ENCODE results near the gene ACAP2.
"Not testable (repeated sequence)": the region's sequence is repeated elsewhere in the genome, so short reads cannot be mapped to it uniquely, and the experiment has no call there.

ACAP2 gene

DNA sequence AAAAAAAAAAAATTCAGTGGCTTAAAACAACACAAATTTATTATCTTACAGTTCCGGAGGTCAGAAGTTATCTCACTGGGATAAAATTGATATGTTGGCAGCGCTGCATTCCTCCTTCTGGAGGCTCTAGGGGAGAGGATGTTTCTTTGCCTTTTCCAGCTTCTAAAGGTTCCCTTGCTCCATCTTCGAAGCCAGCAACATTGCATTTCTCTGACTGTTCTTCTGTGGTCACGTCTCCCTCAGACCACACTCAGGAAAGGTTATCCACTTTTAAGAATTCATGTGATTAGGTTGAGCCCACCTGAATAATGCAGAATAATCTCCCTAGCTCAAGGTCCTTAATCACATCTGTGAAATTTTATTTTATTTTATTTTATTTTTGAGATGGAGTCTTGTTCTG is 23.4 kb upstream of the ACAP2 start:
- DNase-seq = peak; percentile 7
- H3K4me3 ChIP-seq (ENCODE audit: low read depth, low read length) = no peak overlapping the region
- in situ Hi-C loops (cut with HindIII; ENCODE audit: low pct_ligation_motif_present, low sequenced_read_pairs) = no loop called here
- no peaks in the 10 kb centered on the region for H3K36me3 ChIP-seq (replicated peaks)
- no peak for TF ChIP-seq CTCF (IDR thresholded peaks at IDR 0.05; ENCODE audit: low read depth, low read length, missing control alignments)
- no peak overlapping the region for H3K27ac ChIP-seq
- no peaks in the 10 kb centered on the region for H3K27me3 ChIP-seq (replicated peaks)

DNA sequence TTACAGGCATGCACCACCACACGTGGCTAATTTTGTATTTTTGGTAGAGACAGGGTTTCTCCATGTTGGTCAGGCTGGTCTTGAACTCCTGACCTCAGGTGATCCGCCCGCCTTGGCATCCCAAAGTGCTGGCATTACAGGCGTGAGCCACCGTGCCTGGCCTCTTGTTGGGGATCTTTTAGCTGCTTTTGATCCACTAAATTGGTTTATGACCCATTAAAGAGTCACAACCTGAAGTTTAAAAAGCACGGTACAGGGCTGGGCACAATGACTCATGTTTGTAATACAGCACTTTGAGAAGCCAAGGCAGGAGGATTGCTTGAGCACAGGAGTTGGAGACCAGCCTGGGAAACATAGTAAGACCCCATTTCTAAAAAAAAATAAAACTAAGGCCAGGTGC is 20.1 kb upstream of the ACAP2 start:
- H3K36me3 ChIP-seq (replicated peaks); H3K27me3 ChIP-seq (replicated peaks); H3K27ac ChIP-seq; H3K4me3 ChIP-seq (ENCODE audit: low read depth, low read length); in situ Hi-C loops (cut with HindIII; ENCODE audit: low pct_ligation_motif_present, low sequenced_read_pairs); DNase-seq: not testable (repeated sequence)

DNA sequence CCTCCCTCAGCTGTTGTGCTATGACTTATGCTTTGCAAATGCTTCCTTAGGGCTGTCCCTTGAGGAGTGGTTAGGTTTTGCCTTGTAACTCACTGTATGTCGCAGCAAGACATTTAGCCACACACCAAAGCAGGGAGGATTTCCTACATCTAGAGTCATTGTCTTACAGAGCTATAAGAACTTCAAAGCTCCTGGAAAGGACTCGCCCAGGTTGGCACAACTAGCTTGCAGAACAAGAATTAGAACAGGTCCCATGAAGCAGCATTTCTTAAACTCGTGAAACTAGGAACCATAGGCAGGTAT is 19.4 kb upstream of the ACAP2 start:
- no peak for DNase-seq
- H3K27ac ChIP-seq = no peak overlapping the region
- in situ Hi-C loops (cut with HindIII; ENCODE audit: low pct_ligation_motif_present, low sequenced_read_pairs) = no loop called here
- no peaks in the 10 kb centered on the region for H3K27me3 ChIP-seq (replicated peaks)
- no peak overlapping the region for H3K4me3 ChIP-seq (ENCODE audit: low read depth, low read length)
- H3K36me3 ChIP-seq (replicated peaks) = no peaks in the 10 kb centered on the region
- no peak for TF ChIP-seq CTCF (IDR thresholded peaks at IDR 0.05; ENCODE audit: low read depth, low read length, missing control alignments)

DNA sequence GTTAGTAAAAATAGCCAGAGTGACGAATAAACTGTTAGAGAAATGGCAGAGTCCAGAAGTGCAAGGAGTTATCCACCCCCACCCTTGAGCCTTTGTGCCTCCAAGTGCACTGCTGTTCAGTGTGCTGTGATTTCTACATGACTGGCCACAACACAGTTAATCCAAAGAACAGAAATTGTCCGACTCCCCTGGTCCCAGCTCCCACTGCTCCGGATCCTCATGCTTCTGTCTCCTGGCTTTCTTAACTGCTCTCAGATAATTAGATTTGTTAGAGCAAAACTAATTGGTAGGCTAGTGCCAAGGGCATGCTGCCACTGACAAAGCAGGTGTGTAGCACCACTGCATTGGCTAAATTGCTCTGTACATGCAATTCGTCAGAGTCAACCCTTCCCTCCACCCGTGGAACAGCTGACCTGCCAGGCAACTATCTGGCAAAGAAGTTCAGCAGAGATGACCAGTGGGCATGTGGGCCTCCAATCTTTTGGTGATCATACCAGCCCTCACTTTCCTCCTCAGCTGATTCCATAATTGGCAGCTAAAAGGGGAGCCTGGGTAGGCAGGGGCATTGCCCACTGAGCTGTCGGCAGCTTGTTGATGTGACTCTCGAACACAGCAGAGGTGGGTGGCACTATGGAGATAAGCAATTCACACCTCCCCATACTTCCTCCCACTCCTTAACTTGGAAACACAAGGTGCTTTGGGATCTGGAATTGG is 18.9 kb upstream of the ACAP2 start:
- no peaks in the 10 kb centered on the region for H3K36me3 ChIP-seq (replicated peaks)
- TF ChIP-seq CTCF (IDR thresholded peaks at IDR 0.05; ENCODE audit: low read depth, low read length, missing control alignments) = no peak
- H3K4me3 ChIP-seq (ENCODE audit: low read depth, low read length) = no peak overlapping the region
- in situ Hi-C loops (cut with HindIII; ENCODE audit: low pct_ligation_motif_present, low sequenced_read_pairs) = no loop called here
- no peak for DNase-seq
- H3K27ac ChIP-seq = no peak overlapping the region
- H3K27me3 ChIP-seq (replicated peaks) = no peaks in the 10 kb centered on the region

GRCh38 chr3:195460091-195460713 is 17.4 kb upstream of the ACAP2 start:
- in situ Hi-C loops (cut with HindIII; ENCODE audit: low pct_ligation_motif_present, low sequenced_read_pairs) = no loop called here
- TF ChIP-seq CTCF (IDR thresholded peaks at IDR 0.05; ENCODE audit: low read depth, low read length, missing control alignments) = no peak
- no peaks in the 10 kb centered on the region for H3K36me3 ChIP-seq (replicated peaks)
- no peak overlapping the region for H3K4me3 ChIP-seq (ENCODE audit: low read depth, low read length)
- no peak overlapping the region for H3K27ac ChIP-seq
- DNase-seq = no peak
- no peaks in the 10 kb centered on the region for H3K27me3 ChIP-seq (replicated peaks)

DNA sequence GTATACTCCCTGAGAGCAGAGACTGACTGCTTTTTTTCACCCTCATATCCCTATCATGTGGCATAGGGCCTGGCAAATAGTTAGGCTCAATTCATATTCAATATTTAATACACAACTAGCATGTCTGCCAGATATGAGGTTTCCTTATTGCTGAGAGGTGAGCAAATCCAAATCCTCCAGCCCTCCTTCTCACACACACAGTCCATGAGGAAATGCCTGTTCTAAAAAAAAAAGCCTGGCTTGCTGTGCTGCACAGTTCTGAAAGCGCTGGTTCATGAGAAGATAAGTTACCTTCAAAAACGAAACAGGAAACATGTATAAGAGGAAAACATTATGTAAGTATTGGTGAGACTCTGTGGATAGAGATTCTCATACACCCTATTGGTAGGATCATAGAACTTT is 15.5 kb upstream of the ACAP2 start:
- Histone ChIP-seq H3K4me3 (ENCODE audit: low read depth, low read length) (no peak overlapping the region), H3K27me3 (replicated peaks) (no peaks in the 10 kb centered on the region), H3K36me3 (replicated peaks) (no peaks in the 10 kb centered on the region), H3K27ac (no peak overlapping the region)
- no peak for TF ChIP-seq CTCF (IDR thresholded peaks at IDR 0.05; ENCODE audit: low read depth, low read length, missing control alignments)
- DNase-seq = no peak
- in situ Hi-C loops (cut with HindIII; ENCODE audit: low pct_ligation_motif_present, low sequenced_read_pairs) = no loop called here
